OCI-LY3 (cell line): ENCODE results near the gene TRPM1.

Experiments
- EZH2phosphoT487 ChIP-seq: fragments of 200-600 bp; shearing (Covaris generic); IDR thresholded peaks from 2 replicates; pipeline ENCODE4 v1.6.1; 2018; ENCODE audit warnings: antibody characterized with exemption, mixed run types, low read depth
- TF ChIP-seq, protein P1 (sequence below): fragments of 200-600, 300-600 bp; sonication (generic); IDR thresholded peaks from 2 replicates; pipeline ENCODE4 v1.5.1; 2014; ENCODE audit warnings: antibody characterized with exemption, low read length, low read depth

- TF ChIP-seq, protein P1, sequence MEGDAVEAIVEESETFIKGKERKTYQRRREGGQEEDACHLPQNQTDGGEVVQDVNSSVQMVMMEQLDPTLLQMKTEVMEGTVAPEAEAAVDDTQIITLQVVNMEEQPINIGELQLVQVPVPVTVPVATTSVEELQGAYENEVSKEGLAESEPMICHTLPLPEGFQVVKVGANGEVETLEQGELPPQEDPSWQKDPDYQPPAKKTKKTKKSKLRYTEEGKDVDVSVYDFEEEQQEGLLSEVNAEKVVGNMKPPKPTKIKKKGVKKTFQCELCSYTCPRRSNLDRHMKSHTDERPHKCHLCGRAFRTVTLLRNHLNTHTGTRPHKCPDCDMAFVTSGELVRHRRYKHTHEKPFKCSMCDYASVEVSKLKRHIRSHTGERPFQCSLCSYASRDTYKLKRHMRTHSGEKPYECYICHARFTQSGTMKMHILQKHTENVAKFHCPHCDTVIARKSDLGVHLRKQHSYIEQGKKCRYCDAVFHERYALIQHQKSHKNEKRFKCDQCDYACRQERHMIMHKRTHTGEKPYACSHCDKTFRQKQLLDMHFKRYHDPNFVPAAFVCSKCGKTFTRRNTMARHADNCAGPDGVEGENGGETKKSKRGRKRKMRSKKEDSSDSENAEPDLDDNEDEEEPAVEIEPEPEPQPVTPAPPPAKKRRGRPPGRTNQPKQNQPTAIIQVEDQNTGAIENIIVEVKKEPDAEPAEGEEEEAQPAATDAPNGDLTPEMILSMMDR = no peak
- TF ChIP-seq EZH2phosphoT487 = no peak
These were observed 30.7 kb downstream of the TRPM1 start for GRCh38 chr15:31070867-31071266.
